Activated T-cell treated with anti-CD3 and anti-CD28 coated beads for 48 hours (primary cell): Measurements from ENCODE around the gene JMJD4.
"Not testable (repeated sequence)": the region's sequence is repeated elsewhere in the genome, so short reads cannot be mapped to it uniquely, and the experiment has no call there.

ENCODE experiments used
- DNase-seq: peaks from one replicate; pipeline ENCODE4 v3.0.0-alpha.2; 2020; ENCODE audit warnings: low read depth

JMJD4 gene

GRCh38 chr1:227731696-227732585 is 3.2 kb downstream of the JMJD4 start:
- no peak for DNase-seq

DNA sequence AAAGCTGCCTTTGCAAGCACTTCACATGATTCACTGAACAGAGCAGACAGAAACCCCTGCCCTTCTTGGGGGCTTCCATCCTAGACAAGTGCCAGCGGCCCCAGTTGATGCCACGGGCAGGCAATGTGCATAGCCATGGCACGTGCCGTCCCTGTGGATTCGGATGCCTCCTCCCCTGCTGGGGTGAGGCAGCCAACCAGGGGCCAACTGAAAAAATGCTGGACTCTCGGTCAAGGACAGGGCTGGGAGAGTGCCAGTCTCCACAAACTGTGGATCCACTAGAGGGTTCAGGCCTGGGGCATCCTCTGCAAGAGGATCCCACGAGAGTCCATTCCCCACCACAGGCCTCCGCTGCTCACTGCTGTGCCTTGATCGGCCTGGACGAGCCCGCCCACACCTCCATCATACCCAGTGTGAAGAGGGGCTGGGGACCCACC is 3.8 kb downstream of the JMJD4 start:
- DNase-seq, result no peak

DNA sequence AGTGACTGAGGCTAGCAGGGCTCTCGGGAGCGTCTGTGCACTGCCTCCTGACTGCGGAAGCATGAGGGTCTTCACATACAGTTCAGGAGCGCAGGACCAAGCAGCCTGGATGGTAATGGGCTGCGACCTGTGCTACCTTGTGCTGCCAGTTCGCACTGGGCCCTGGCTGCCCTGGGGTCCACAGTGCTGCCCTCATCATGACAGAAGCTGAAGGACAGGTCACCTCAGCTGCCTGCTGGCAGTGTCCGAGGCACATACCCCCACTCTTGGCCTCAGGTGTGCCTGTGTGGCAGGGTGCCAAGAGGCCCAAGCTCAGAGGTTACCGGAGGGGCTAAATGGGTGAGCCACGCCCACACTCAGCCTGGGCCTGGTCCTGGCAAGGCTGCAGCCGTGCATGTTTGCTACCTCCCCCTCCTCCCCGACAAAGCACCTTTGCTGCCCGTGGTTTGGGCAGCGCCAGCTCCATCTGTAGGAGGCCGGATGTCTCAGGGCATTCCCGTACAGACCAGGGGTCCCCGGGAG is 4.4 kb downstream of the JMJD4 start:
- no peak for DNase-seq

GRCh38 chr1:227729881-227730629 is 5.0 kb downstream of the JMJD4 start:
- peak; percentile 48 for DNase-seq

DNA sequence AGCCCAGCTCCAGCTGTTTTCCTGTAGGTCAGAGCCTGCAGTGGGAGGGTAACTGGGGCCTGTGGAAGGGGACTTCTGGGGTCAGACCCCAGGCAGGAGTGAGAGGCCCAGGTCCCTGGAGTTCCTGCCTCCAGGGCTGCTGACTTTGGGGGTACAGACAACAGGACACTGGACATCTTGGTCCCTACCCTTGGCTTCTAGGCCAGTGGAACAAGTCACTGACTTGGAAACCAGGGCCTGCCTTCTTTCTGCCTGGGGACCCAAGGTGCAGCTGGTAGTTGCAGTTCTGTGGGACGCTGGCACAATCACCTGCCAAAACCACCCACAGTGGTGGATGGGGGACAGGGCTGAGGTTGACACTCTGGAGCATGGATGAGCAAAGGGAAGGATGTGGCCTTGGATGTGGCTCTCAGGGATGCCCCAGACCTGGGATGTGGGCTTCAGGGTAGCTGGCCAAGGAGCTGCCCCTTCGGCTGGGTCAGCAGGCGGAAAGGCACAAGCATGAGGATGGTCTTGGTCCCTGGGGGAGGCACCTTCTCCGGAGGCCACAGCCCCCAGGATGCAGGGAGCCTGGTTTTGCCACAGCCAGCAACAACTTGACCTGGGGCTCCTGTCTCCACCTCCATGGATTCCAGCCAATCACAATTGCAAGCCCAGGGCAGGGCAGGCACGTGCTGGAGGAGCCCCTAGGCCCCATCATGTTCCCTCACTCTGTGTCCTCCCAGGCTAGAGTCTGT is 5.8 kb downstream of the JMJD4 start:
- DNase-seq, result no peak

- DNase-seq, result no peak
Measured at GRCh38 chr1:227728892-227729143, 6.3 kb downstream of the JMJD4 start.

DNA sequence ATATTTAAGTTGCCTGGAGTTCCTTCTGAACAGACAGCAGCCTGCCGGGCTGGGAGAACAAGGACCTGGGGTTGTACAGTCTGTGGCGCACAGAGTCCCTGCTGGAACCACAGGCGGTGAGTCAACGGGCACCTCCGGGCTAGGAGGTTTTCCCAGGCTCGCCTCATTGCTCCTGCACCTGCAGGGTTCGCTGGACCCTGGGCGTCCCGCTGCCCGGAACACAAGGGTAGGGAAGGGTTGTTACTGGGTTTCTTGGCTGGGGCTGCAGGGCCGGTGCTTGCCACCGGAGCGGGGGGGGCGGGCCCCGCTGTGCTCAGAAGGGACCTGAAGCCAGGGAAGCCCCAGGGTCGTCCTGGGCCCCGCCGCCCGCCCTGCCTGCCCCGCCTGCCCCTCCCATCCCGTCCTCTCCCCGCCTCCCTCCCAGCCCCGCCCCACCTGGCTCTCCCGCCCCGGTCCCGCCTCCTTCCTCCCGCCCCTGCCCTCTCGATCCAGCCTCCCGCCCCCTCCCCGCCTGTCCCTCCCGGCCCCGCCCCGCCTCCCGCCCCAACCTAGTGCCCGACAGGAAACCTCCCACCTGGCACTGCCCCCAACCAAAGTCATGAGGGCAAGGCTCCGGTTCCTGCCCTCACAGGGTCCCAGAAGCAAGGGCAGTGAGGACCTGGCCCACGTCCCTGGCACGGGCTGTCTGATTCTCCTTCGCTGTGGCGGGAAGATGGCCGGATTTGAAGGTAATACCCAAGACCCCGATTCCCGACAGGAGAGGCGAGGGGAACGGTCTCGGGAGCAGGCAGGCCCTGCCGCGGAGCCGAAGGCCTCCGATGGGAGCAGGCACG is 6.8 kb downstream of the JMJD4 start:
- DNase-seq, result peak; percentile 63

DNA sequence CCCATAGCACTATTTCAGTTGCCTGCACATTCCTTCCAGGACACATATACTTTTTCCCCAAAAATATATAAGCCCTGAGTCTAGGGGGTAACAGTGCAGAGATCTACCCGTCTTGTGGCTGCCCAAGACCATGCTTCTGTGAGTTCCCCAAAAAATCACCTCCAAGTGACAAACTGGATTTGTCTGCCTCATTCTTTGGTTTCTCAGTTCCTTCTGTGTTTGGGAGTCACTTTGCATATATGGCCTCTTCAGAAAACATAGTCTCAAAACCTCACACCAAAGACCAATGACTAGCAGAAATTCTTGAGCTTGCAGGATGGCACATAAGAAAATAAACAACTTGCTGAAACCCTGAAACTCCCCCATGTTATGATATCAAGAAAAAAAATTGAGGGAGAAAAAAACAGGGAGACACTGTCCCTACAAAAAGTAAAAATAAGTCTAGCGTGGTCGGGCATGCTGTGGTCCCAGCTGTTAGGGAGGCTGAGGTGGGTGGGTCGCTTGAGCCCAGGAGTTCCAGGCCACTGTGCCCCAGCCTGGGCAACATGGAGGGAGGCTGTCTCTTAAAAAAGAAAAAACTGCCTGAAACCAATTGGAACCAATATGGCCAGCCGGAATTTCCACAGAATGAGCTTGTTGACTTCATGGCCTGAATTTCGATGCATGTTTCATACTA is 8.0 kb downstream of the JMJD4 start:
- DNase-seq, result no peak

DNA sequence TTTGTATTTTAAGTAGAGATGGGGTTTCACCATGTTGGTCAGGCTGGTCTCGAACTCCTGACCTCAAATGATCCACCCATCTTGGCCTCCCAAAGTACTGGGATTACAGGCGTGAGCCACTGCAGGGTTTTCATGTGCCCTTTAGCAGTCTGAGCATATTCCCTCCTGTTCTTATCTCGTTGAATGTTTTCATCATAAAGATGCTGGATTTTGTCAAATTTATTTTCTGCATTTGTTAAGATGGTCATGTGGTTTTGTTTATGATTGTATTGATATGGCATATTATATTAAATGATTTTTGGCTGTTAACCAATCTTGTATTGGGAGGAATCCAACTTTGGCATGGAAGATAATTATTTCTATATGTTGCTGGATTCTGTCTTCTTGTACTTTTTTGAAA is 8.8 kb downstream of the JMJD4 start:
- DNase-seq, result no peak

GRCh38 chr1:227725046-227725445 is 10.1 kb downstream of the JMJD4 start:
- no peak for DNase-seq

- DNase-seq, result no peak
Measured at GRCh38 chr1:227723474-227723873, 11.6 kb downstream of the JMJD4 start.

DNA sequence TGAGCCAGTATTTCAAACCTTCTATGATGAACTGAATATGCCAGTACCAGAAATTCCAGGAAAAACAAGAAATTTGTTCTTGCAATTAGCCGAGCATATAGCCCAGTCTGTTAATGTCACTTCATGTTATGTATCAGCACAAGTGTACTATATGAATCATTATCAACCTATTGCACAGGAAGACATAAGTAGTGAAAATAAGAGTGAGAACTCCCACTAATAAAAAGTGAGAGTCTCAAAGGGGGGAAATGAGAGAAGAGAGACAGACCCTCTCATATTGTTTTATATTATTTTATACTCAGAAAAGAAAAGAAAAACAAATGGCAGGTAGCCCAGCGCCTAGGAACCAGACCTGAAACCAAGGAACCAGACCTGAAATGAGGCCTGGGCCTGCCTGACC is 16.2 kb downstream of the JMJD4 start:
- no peak for DNase-seq

GRCh38 chr1:227712648-227713047 is 22.5 kb downstream of the JMJD4 start:
- DNase-seq, result no peak

GRCh38 chr1:227710474-227710873 is 24.6 kb downstream of the JMJD4 start:
- DNase-seq, result not testable (repeated sequence)

DNA sequence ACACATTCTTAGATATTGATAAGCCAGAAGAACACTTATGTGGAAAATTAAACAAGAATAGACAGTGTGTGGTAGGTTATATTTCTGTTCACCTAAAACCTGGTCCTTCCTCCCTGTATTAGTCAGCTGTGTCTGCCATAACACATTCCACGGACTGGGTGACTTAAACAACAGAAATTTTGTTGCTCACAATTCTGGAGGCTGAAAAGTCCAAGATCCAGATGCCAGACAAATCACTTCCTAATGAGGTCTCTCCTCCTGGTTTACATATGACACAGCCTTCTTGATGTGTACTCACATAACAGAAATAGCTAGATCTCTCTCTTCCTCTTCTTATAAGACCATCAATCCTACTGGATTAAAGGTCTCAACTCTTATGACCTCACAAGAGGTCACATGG is 25.7 kb downstream of the JMJD4 start:
- no peak for DNase-seq

- no peak for DNase-seq
Measured at GRCh38 chr1:227707846-227708245, 27.3 kb downstream of the JMJD4 start.

- DNase-seq, result not testable (repeated sequence)
Measured at GRCh38 chr1:227701631-227702030, 33.5 kb downstream of the JMJD4 start.

DNA sequence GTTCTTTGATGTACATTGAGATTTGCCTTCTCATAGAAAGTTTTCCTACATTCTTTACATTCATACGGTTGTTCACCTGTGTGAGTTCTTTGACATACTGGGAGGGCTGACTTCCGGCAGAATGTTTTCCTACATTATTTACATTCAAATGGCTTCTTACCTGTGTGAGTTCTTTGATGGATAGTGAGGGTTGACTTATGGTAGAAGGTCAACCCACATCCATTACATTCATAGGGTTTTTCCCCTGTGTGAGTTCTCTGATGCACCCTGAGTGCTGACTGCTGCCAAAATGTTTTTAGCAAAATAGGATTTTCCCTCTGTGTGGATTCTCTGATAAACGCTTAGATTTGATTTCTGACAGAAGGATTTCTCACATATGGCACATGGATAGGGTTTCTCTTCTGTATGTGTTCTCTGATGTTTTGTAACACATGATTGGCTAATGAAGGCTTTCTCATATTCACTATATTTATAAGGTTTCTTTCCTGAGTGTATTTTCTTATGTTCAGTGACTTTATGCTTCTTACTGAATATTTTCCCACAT is 37.7 kb downstream of the JMJD4 start:
- no peak for DNase-seq

GRCh38 chr1:227685807-227686206 is 49.3 kb downstream of the JMJD4 start:
- DNase-seq, result no peak
